Measurements from ENCODE around the gene ARMH3. TPM values are rescaled to one million over a fixed set of nuclear protein-coding genes. Genes with fewer than 3 reads are reported as not detected.

The ARMH3 gene
- total and polyA plus RNA-seq, 10 of the 15 experiments (the other 5 are each of a cell fraction or from before 2014, with no cell fraction given), result 13.0 to 33.0 (median 16.4) TPM

- no peak for TF ChIP-seq CEBPZ (IDR thresholded peaks at IDR 0.05; ENCODE audit: low read depth, low read length)
- TF ChIP-seq KDM1A (IDR thresholded peaks at IDR 0.05; ENCODE audit: borderline replicate concordance), result no peak
- 0 out of 2 replicates have a peak, but pooled peaks have one; percentile 21 for TF ChIP-seq MTA3 (IDR thresholded peaks at IDR 0.05; ENCODE audit: borderline replicate concordance, low read length)
- TF ChIP-seq, protein P1, sequence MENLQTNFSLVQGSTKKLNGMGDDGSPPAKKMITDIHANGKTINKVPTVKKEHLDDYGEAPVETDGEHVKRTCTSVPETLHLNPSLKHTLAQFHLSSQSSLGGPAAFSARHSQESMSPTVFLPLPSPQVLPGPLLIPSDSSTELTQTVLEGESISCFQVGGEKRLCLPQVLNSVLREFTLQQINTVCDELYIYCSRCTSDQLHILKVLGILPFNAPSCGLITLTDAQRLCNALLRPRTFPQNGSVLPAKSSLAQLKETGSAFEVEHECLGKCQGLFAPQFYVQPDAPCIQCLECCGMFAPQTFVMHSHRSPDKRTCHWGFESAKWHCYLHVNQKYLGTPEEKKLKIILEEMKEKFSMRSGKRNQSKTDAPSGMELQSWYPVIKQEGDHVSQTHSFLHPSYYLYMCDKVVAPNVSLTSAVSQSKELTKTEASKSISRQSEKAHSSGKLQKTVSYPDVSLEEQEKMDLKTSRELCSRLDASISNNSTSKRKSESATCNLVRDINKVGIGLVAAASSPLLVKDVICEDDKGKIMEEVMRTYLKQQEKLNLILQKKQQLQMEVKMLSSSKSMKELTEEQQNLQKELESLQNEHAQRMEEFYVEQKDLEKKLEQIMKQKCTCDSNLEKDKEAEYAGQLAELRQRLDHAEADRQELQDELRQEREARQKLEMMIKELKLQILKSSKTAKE (IDR thresholded peaks at IDR 0.05; ENCODE audit: low read depth, poor library complexity, severe bottlenecking), result no peak
- TF ChIP-seq FOXK2 (IDR thresholded peaks at IDR 0.05), result no peak
- no peak for TF ChIP-seq MTA2 (IDR thresholded peaks at IDR 0.05; ENCODE audit: low read depth)
- no peak for TF ChIP-seq YBX1 (IDR thresholded peaks at IDR 0.05)
- TF ChIP-seq CHD1 (IDR thresholded peaks at IDR 0.05; ENCODE audit: low read depth, low read length), result no peak
- TF ChIP-seq TARDBP (IDR thresholded peaks at IDR 0.05; ENCODE audit: borderline replicate concordance), result no peak
- no peak for TF ChIP-seq SMC3 (IDR thresholded peaks at IDR 0.05; ENCODE audit: borderline replicate concordance, low read length)
- TF ChIP-seq NFIC (IDR thresholded peaks at IDR 0.05; ENCODE audit: low read depth, low read length), result peak; percentile 61; the same call in 1 of the 2 replicates
- TF ChIP-seq CBX5 (IDR thresholded peaks at IDR 0.05; ENCODE audit: low read depth), result no peak
- TF ChIP-seq, protein P2, sequence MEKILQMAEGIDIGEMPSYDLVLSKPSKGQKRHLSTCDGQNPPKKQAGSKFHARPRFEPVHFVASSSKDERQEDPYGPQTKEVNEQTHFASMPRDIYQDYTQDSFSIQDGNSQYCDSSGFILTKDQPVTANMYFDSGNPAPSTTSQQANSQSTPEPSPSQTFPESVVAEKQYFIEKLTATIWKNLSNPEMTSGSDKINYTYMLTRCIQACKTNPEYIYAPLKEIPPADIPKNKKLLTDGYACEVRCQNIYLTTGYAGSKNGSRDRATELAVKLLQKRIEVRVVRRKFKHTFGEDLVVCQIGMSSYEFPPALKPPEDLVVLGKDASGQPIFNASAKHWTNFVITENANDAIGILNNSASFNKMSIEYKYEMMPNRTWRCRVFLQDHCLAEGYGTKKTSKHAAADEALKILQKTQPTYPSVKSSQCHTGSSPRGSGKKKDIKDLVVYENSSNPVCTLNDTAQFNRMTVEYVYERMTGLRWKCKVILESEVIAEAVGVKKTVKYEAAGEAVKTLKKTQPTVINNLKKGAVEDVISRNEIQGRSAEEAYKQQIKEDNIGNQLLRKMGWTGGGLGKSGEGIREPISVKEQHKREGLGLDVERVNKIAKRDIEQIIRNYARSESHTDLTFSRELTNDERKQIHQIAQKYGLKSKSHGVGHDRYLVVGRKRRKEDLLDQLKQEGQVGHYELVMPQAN (conservative IDR thresholded peaks at IDR 0.05), result no peak
- no peak for TF ChIP-seq ZNF217 (IDR thresholded peaks at IDR 0.05)
- TF ChIP-seq SIX5 (IDR thresholded peaks at IDR 0.05; ENCODE audit: low read depth, low read length, severe bottlenecking), result no peak
- 0 out of 2 replicates have a peak, but pooled peaks have one; percentile 24 for TF ChIP-seq MEF2A (IDR thresholded peaks at IDR 0.05; ENCODE audit: insufficient read depth, low read depth, low read length)
- no peak for TF ChIP-seq RELA (IDR thresholded peaks at IDR 0.05; ENCODE audit: borderline replicate concordance, partially characterized antibody)
- TF ChIP-seq E4F1 (IDR thresholded peaks at IDR 0.05; ENCODE audit: borderline replicate concordance, partially characterized antibody), result no peak
- TF ChIP-seq CHD4 (IDR thresholded peaks at IDR 0.05), result no peak
- TF ChIP-seq, protein P3, sequence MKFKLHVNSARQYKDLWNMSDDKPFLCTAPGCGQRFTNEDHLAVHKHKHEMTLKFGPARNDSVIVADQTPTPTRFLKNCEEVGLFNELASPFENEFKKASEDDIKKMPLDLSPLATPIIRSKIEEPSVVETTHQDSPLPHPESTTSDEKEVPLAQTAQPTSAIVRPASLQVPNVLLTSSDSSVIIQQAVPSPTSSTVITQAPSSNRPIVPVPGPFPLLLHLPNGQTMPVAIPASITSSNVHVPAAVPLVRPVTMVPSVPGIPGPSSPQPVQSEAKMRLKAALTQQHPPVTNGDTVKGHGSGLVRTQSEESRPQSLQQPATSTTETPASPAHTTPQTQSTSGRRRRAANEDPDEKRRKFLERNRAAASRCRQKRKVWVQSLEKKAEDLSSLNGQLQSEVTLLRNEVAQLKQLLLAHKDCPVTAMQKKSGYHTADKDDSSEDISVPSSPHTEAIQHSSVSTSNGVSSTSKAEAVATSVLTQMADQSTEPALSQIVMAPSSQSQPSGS (IDR thresholded peaks at IDR 0.05; ENCODE audit: low read length), result peak; percentile 36; the same call in 1 of the 2 replicates
- no peak for TF ChIP-seq TAF1 (IDR thresholded peaks at IDR 0.05; ENCODE audit: borderline replicate concordance, low read depth, low read length)
These were observed 83.2 kb downstream of the ARMH3 start (continued) for GRCh38 chr10:101972761-101973160.
